Gastrocnemius medialis (tissue), 4 donors: ENCODE measurements around the gene MLYCD. TPM values are rescaled to one million over a fixed set of nuclear protein-coding genes. Genes with fewer than 3 reads are reported as not detected.
"Not testable (repeated sequence)": the region's sequence is repeated elsewhere in the genome, so short reads cannot be mapped to it uniquely, and the experiment has no call there.

Source experiments
- ATAC-seq, 2 donors: fragments of 150-250 bp; one replicate each; pipeline ENCODE4 v1.9.1; 2016
- DNase-seq, 2 donors: peaks; one replicate each; pipeline ENCODE4 v3.0.0-alpha.2; 2019
- H3K27ac ChIP-seq, 4 donors: fragments of 200-600 bp; sonication (generic); 1 replicate in 1 of 4; 2 replicates in 3 of 4; pipeline ENCODE4 v1.5.1; 2016 to 2018; ENCODE audit warnings: mild to moderate bottlenecking in 2 of 4, moderate library complexity in 1 of 4
- H3K27me3 ChIP-seq, 3 donors: fragments of 200-600 bp; sonication (generic) in 2 of 3; 1 replicate in 1 of 3; 2 replicates in 2 of 3; pipeline versions ENCODE4 v1.5.1 to v1.6.0; 2016 to 2019; ENCODE audit warnings: mild to moderate bottlenecking in 1 of 3, moderate library complexity in 1 of 3
- H3K36me3 ChIP-seq, 2 donors: fragments of 200-600 bp; sonication (generic) in 1 of 2; one replicate each; pipeline ENCODE4 v1.5.1; 2017 to 2018
- H3K4me1 ChIP-seq, 2 donors: fragments of 200-600 bp; sonication (generic) in 1 of 2; one replicate each; pipeline ENCODE4 v1.5.1; 2016 to 2017; ENCODE audit warnings: mild to moderate bottlenecking in 2 of 2
- H3K4me3 ChIP-seq, 4 donors: fragments of 200-600 bp; sonication (generic) in 3 of 4; 1 replicate in 1 of 4; 2 replicates in 3 of 4; pipeline ENCODE4 v1.5.1; 2016 to 2019; ENCODE audit warnings: mild to moderate bottlenecking in 2 of 4
- H3K9me3 ChIP-seq, 3 donors: fragments of 200-600 bp; sonication (generic) in 2 of 3; 1 replicate in 1 of 3; 2 replicates in 2 of 3; pipeline ENCODE4 v1.5.1; 2016 to 2019
- CTCF ChIP-seq, 5 experiments: fragments of 450-650 bp in 3 of 5; fragments of 200-600 bp in 2 of 5; sonication (generic) in 2 of 5; IDR thresholded peaks in 4 of 5; conservative IDR thresholded peaks in 1 of 5; 1 replicate in 4 of 5; 2 replicates in 1 of 5; pipeline ENCODE4 v1.5.1; 2016 to 2019; ENCODE audit warnings: antibody characterized with exemption in 5 of 5, mild to moderate bottlenecking in 3 of 5, moderate library complexity in 3 of 5
- POLR2A ChIP-seq, 2 donors: fragments of 450-650 bp; IDR thresholded peaks; one replicate each; pipeline ENCODE4 v1.6.1; 2017; ENCODE audit warnings: antibody characterized with exemption in 2 of 2, mild to moderate bottlenecking in 2 of 2, moderate library complexity in 2 of 2
- in situ Hi-C, 4 donors: fragments of 200-750 bp; cut with MboI; loops; one replicate each; pipeline versions ENCODE4 v1.15.0 to v1.8.0; 2017; ENCODE audit warnings: low sequenced_read_pairs in 4 of 4
- intact Hi-C: fragments of 100-400 bp; cut with DNase I; formaldehyde crosslinking; loops from one replicate; pipeline ENCODE4 v1.15.1; 2023; ENCODE audit warnings: low total_unique reads
- total RNA-seq, 4 donors: library from RNA; depleted of rRNA; stranded (reverse); fragments of >200 nt; gene quantifications; one replicate each; pipeline versions ENCODE4 v1.1.0 to v1.2.3, GENCODE V29; 2016

Gene MLYCD
- total RNA-seq, 4 donors from 2014 or later = 10.3 to 20.8 (median 18.4) TPM

GRCh38 chr16:83940119-83940518 lies 41.2 kb downstream of the MLYCD start:
- intact Hi-C loops = no loop called here
- no peaks in the 10 kb centered on the region for H3K9me3 ChIP-seq
- no peaks in the 10 kb centered on the region for H3K36me3 ChIP-seq
- TF ChIP-seq POLR2A (IDR thresholded peaks at IDR 0.05) = no peak
- TF ChIP-seq CTCF (IDR thresholded peaks at IDR 0.05 in 4 of 5, conservative IDR thresholded peaks at IDR 0.05 in 1 of 5) = no peak
- H3K4me3 ChIP-seq = no peak overlapping the region
- no peak overlapping the region for H3K27ac ChIP-seq
- in situ Hi-C loops = no loop called here
- DNase-seq (no peak), ATAC-seq (no peak)
- peaks cover 0 to 4% of the 10 kb centered on the region in 2 donors for H3K4me1 ChIP-seq
- H3K27me3 ChIP-seq = no peaks in the 10 kb centered on the region

GRCh38 chr16:83940630-83941378 lies 41.9 kb downstream of the MLYCD start:
- H3K4me1 ChIP-seq = peaks cover 0 to 4% of the 10 kb centered on the region in 2 donors
- ATAC-seq (no peak), DNase-seq (no peak)
- H3K4me3 ChIP-seq = no peak overlapping the region
- no peak overlapping the region for H3K27ac ChIP-seq
- H3K9me3 ChIP-seq = no peaks in the 10 kb centered on the region
- in situ Hi-C loops = no loop called here
- H3K36me3 ChIP-seq = no peaks in the 10 kb centered on the region
- no peak for TF ChIP-seq POLR2A (IDR thresholded peaks at IDR 0.05)
- no peak for TF ChIP-seq CTCF (IDR thresholded peaks at IDR 0.05 in 4 of 5, conservative IDR thresholded peaks at IDR 0.05 in 1 of 5)
- intact Hi-C loops = no loop called here
- no peaks in the 10 kb centered on the region for H3K27me3 ChIP-seq

GRCh38 chr16:83941546-83941945 lies 42.6 kb downstream of the MLYCD start:
- intact Hi-C loops = not testable (repeated sequence)

GRCh38 chr16:83942074-83942473 lies 43.2 kb downstream of the MLYCD start:
- DNase-seq (no peak), ATAC-seq (no peak)
- intact Hi-C loops = no loop called here
- Histone ChIP-seq H3K4me1 (peaks cover 0 to 4% of the 10 kb centered on the region in 2 donors), H3K36me3 (no peaks in the 10 kb centered on the region), H3K27me3 (no peaks in the 10 kb centered on the region), H3K27ac (no peak overlapping the region), H3K4me3 (no peak overlapping the region), H3K9me3 (no peaks in the 10 kb centered on the region)
- TF ChIP-seq POLR2A (IDR thresholded peaks at IDR 0.05) = no peak
- no peak for TF ChIP-seq CTCF (IDR thresholded peaks at IDR 0.05 in 4 of 5, conservative IDR thresholded peaks at IDR 0.05 in 1 of 5)
- in situ Hi-C loops = no loop called here

More at GRCh38 chr16:83941546-83941945, 42.6 kb downstream of the MLYCD start:
- H3K36me3 ChIP-seq, H3K4me1 ChIP-seq, in situ Hi-C loops, H3K27me3 ChIP-seq, ATAC-seq, H3K27ac ChIP-seq, H3K4me3 ChIP-seq, H3K9me3 ChIP-seq, DNase-seq: not testable (repeated sequence)

GRCh38 chr16:83942815-83943515 lies 44.0 kb downstream of the MLYCD start:
- Histone ChIP-seq H3K36me3 (no peaks in the 10 kb centered on the region), H3K4me1 (peaks cover 0 to 4% of the 10 kb centered on the region in 2 donors), H3K9me3 (no peaks in the 10 kb centered on the region), H3K4me3 (no peak overlapping the region), H3K27me3 (no peaks in the 10 kb centered on the region), H3K27ac (no peak overlapping the region)
- in situ Hi-C loops = no loop called here
- no peak for TF ChIP-seq POLR2A (IDR thresholded peaks at IDR 0.05)
- TF ChIP-seq CTCF (IDR thresholded peaks at IDR 0.05 in 4 of 5, conservative IDR thresholded peaks at IDR 0.05 in 1 of 5) = no peak
- intact Hi-C loops = no loop called here
- ATAC-seq = no peak
- no peak for DNase-seq
